Fibroblast of villous mesenchyme (primary cell): Measurements from ENCODE around the gene PGM3. TPM values are rescaled to one million over a fixed set of nuclear protein-coding genes. Genes with fewer than 3 reads are reported as not detected.
A peak's percentile ranks its signal among the peaks of the same experiment; 100 is the strongest.
"Not testable (repeated sequence)": the region's sequence is repeated elsewhere in the genome, so short reads cannot be mapped to it uniquely, and the experiment has no call there.

Source experiments
- DNase-seq: peaks from one replicate; pipeline ENCODE4 v3.0.0-alpha.2; 2010; ENCODE audit warnings: low read depth
- H3K4me3 ChIP-seq: 2 replicates; pipeline ENCODE4 v1.5.1; 2011; ENCODE audit warnings: low read depth, mild to moderate bottlenecking, low read length
- CTCF ChIP-seq: IDR thresholded peaks from 2 replicates; pipeline ENCODE4 v1.5.1; 2012; ENCODE audit warnings: low read depth, mild to moderate bottlenecking, low read length; ENCODE audit not compliant: insufficient read depth
- total RNA-seq: library from RNA; depleted of rRNA; stranded (reverse); fragments of >200 nt; gene quantifications from 2 replicates; pipeline ENCODE4 v1.2.3, GENCODE V29; 2012

PGM3 gene
- total RNA-seq, 1 donor: 133 TPM

- no peak for TF ChIP-seq CTCF
- DNase-seq: no peak
- no peak overlapping the region for H3K4me3 ChIP-seq
Observed at GRCh38 chr6:83198486-83199172, 5.6 kb upstream of the PGM3 start.

GRCh38 chr6:83193747-83194566 lies 892 bp upstream of the PGM3 start:
- peak; percentile 25 for DNase-seq
- no peak for TF ChIP-seq CTCF
- peak overlapping the region; percentile 90 for H3K4me3 ChIP-seq

GRCh38 chr6:83192456-83192855 lies 609 bp downstream of the PGM3 start:
- DNase-seq: peak; percentile 27
- TF ChIP-seq CTCF: no peak
- peak overlapping the region; percentile 90 for H3K4me3 ChIP-seq

- H3K4me3 ChIP-seq: peak overlapping the region; percentile 90
- DNase-seq: not testable (repeated sequence)
Observed at GRCh38 chr6:83191974-83192373, 1.1 kb downstream of the PGM3 start.

- TF ChIP-seq CTCF: no peak
- H3K4me3 ChIP-seq: peak overlapping the region; percentile 90
- peak; percentile 95 for DNase-seq
Observed at GRCh38 chr6:83190626-83191025, 2.4 kb downstream of the PGM3 start.

- no peak for TF ChIP-seq CTCF
- H3K4me3 ChIP-seq: no peak overlapping the region
- no peak for DNase-seq
Observed at GRCh38 chr6:83188501-83188900, 4.6 kb downstream of the PGM3 start.

GRCh38 chr6:83185096-83185495 lies 8.0 kb downstream of the PGM3 start:
- DNase-seq: no peak
- TF ChIP-seq CTCF: no peak
- no peak overlapping the region for H3K4me3 ChIP-seq
